ENCODE data around the gene SMR3A.

DNA sequence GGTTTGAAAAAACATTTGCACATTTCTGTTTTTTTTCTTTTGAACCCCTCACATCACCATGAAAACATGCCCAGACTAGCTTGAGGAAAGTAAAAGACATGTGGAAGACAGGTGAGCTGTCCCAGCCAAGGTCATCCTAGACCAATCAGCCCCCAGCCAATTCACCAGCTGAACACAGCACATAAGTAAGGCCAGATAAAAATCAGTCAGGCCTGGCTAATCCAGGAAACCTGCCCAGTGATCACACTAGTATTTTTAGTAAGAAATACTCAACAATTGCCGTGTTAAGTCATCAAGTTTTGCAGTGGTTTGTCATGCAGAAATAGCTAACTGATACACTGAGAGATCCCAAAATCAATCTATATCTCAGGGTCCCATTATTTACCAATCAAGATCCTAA is 4.4 kb upstream of the SMR3A start:
- TF ChIP-seq, protein P1, sequence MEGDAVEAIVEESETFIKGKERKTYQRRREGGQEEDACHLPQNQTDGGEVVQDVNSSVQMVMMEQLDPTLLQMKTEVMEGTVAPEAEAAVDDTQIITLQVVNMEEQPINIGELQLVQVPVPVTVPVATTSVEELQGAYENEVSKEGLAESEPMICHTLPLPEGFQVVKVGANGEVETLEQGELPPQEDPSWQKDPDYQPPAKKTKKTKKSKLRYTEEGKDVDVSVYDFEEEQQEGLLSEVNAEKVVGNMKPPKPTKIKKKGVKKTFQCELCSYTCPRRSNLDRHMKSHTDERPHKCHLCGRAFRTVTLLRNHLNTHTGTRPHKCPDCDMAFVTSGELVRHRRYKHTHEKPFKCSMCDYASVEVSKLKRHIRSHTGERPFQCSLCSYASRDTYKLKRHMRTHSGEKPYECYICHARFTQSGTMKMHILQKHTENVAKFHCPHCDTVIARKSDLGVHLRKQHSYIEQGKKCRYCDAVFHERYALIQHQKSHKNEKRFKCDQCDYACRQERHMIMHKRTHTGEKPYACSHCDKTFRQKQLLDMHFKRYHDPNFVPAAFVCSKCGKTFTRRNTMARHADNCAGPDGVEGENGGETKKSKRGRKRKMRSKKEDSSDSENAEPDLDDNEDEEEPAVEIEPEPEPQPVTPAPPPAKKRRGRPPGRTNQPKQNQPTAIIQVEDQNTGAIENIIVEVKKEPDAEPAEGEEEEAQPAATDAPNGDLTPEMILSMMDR (IDR thresholded peaks at IDR 0.05): no peak
- TF ChIP-seq POLR2A (IDR thresholded peaks at IDR 0.05): no peak
- no peak for TF ChIP-seq POLR2AphosphoS5 (IDR thresholded peaks at IDR 0.05)
- TF ChIP-seq EP300 (IDR thresholded peaks at IDR 0.05): no peak
